Fibroblast of skin of left quadriceps (primary cell): ENCODE data around the gene TP53RK.

Source experiments
- DNase-seq, 2 experiments: peaks; one replicate each; pipeline ENCODE4 v3.0.0-alpha.2; 2013; ENCODE audit warnings: low read depth in 2 of 2

Gene TP53RK

GRCh38 chr20:46706242-46706641 is 17.0 kb upstream of the TP53RK start:
- no peak for DNase-seq

- DNase-seq: peak; percentile 83
These were observed 16.1 kb upstream of the TP53RK start for GRCh38 chr20:46705378-46705729.

- no peak for DNase-seq
These were observed 15.6 kb upstream of the TP53RK start for GRCh38 chr20:46704714-46705377.

GRCh38 chr20:46703435-46703834 is 14.2 kb upstream of the TP53RK start:
- DNase-seq: no peak

- no peak for DNase-seq
These were observed 13.4 kb upstream of the TP53RK start for GRCh38 chr20:46702447-46703203.

- no peak for DNase-seq
These were observed 12.7 kb upstream of the TP53RK start for GRCh38 chr20:46701986-46702385.

GRCh38 chr20:46701556-46701955 is 12.3 kb upstream of the TP53RK start:
- no peak for DNase-seq

GRCh38 chr20:46701057-46701456 is 11.8 kb upstream of the TP53RK start:
- DNase-seq: no peak

GRCh38 chr20:46700481-46700880 is 11.2 kb upstream of the TP53RK start:
- DNase-seq: no peak

- DNase-seq: no peak
These were observed 10.6 kb upstream of the TP53RK start for GRCh38 chr20:46699651-46700359.

- no peak for DNase-seq
These were observed 9.5 kb upstream of the TP53RK start for GRCh38 chr20:46698788-46699187.

- DNase-seq: no peak
These were observed 7.6 kb upstream of the TP53RK start for GRCh38 chr20:46696791-46697279.

GRCh38 chr20:46695892-46696291 is 6.6 kb upstream of the TP53RK start:
- DNase-seq: no peak

GRCh38 chr20:46694484-46694883 is 5.2 kb upstream of the TP53RK start:
- DNase-seq: no peak

- no peak for DNase-seq
These were observed 2.0 kb upstream of the TP53RK start for GRCh38 chr20:46691196-46691595.

GRCh38 chr20:46690219-46691106 is 1.2 kb upstream of the TP53RK start:
- DNase-seq: no peak

GRCh38 chr20:46689754-46690085 is 476 bp upstream of the TP53RK start:
- DNase-seq: no peak

GRCh38 chr20:46688151-46689081 is 828 bp downstream of the TP53RK start:
- DNase-seq: no peak

GRCh38 chr20:46683939-46684750 is 5.1 kb downstream of the TP53RK start:
- DNase-seq: peak in 1 of 2 experiments; percentile 53

GRCh38 chr20:46683668-46683938 is 5.6 kb downstream of the TP53RK start:
- no peak for DNase-seq
